Measurements from ENCODE around the gene EZR.

EZR gene

GRCh38 chr6:158819213-158819976, at the start of gene EZR:
Gene EZR, minus strand, starts transcription at chr6:158819368. Its CDS starts 1,275 bp downstream, at chr6:158818093.
- peak; percentile 77 for DNase-seq (ENCODE audit: low read depth)

GRCh38 chr6:158868122-158868480, 48.9 kb upstream of the EZR start:
- DNase-seq (ENCODE audit: low read depth), result no peak

- DNase-seq (ENCODE audit: low read depth), result no peak
Measured at GRCh38 chr6:158867381-158868121, 48.4 kb upstream of the EZR start.

- no peak for DNase-seq (ENCODE audit: low read depth)
Measured at GRCh38 chr6:158865769-158866168, 46.6 kb upstream of the EZR start.

GRCh38 chr6:158863646-158864045, 44.5 kb upstream of the EZR start:
- DNase-seq (ENCODE audit: low read depth), result no peak

GRCh38 chr6:158861686-158862381, 42.7 kb upstream of the EZR start:
- DNase-seq (ENCODE audit: low read depth), result no peak

GRCh38 chr6:158860279-158860865, 41.2 kb upstream of the EZR start:
- no peak for DNase-seq (ENCODE audit: low read depth)

GRCh38 chr6:158856261-158856660, 37.1 kb upstream of the EZR start:
- no peak for DNase-seq (ENCODE audit: low read depth)

- DNase-seq (ENCODE audit: low read depth), result no peak
Measured at GRCh38 chr6:158854214-158855101, 35.3 kb upstream of the EZR start.

- no peak for DNase-seq (ENCODE audit: low read depth)
Measured at GRCh38 chr6:158853880-158854213, 34.7 kb upstream of the EZR start.

GRCh38 chr6:158853072-158853879, 34.1 kb upstream of the EZR start:
- peak; percentile 79 for DNase-seq (ENCODE audit: low read depth)

GRCh38 chr6:158852312-158853071, 33.3 kb upstream of the EZR start:
- no peak for DNase-seq (ENCODE audit: low read depth)

GRCh38 chr6:158850807-158851115, 31.6 kb upstream of the EZR start:
- no peak for DNase-seq (ENCODE audit: low read depth)

GRCh38 chr6:158849899-158850806, 31.0 kb upstream of the EZR start:
- no peak for DNase-seq (ENCODE audit: low read depth)

- no peak for DNase-seq (ENCODE audit: low read depth)
Measured at GRCh38 chr6:158848490-158848895, 29.3 kb upstream of the EZR start.

GRCh38 chr6:158847786-158848185, 28.6 kb upstream of the EZR start:
- no peak for DNase-seq (ENCODE audit: low read depth)

GRCh38 chr6:158847012-158847529, 27.9 kb upstream of the EZR start:
- no peak for DNase-seq (ENCODE audit: low read depth)

- DNase-seq (ENCODE audit: low read depth), result no peak
Measured at GRCh38 chr6:158843751-158844683, 24.8 kb upstream of the EZR start.

All from stimulated activated CD8-positive, alpha-beta memory T cell treated with anti-CD3 and anti-CD28 coated beads, Interleukin-4, amount 100 ng/mL, for 24 hours (primary cell).